ENCODE measurements around the gene SRGAP3.

The SRGAP3 gene

DNA sequence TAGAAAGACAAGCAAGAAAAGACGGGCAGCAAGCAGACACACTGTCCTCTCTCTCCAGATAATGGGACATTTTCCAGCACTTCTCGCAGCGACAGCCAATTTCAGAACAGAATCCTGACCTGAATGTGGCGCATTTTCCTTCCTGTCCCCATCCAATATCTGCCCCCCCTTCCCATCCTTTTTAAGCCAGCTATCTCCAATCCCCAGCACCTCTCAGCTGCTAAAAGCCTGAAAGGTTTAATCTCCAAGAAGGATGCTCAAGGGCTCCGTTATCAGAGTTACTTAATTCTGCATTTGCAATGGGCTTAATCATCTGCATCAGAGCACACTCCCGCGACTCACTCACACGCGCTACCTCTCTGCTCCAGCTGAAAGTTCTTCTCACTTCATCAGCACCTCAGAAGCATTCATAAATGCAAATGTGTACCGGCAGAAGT, 50.5 kb downstream of the SRGAP3 start:
- no peak for DNase-seq

- no peak for DNase-seq
Measured at GRCh38 chr3:9198261-9198660, 51.2 kb downstream of the SRGAP3 start.

DNA sequence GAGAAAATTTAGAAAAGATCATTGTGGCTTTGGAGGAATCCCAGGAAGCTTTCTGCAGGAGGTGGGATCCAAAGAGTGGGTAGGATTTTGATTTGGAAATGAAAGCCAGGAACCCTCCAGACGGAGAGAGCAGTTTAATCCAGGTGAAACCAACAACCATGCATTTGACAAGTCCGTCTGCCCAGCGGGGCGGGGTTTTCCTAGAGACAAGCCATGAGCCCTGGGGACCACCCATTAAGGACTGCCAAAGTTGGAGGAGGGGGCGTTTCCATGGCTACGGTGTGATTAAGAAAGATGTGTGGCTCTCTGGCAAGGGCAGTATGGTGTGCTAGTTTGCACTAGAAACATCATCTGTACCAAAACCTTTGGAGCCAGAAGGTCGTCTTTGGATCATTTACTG, 53.4 kb downstream of the SRGAP3 start:
- no peak for DNase-seq

- no peak for DNase-seq
Measured at GRCh38 chr3:9195390-9195789, 54.1 kb downstream of the SRGAP3 start.

DNA sequence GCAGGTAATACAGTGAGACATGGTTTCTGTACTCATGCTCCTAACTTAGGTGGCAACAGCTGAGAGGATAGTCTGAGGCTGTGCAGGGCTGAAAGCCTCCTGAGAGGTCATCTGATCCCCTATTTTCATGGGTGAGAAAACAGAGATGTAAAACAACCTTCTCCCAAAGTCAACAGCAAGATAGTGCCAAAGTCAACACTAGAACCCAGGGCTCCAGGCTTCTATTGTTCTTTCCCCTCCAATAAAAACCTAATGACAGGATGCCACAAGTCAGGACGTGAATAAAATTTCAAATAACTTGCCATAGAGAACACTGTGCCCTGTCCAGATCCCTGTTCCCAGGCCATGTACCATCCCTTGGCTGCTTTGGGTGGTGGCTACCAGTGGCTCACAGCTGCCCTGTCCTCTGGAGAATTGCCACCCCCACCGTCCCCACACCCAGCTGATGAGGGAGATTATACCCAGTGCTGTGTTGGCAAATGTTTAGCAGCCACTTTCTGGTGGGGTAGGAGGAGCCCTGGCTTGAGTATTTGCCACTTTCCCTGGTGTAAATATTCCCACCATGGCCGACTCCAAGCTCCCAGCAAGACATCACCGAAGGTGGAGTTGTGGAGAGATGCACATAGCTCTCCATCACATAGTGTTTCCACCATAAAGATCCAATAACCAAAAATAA, 54.8 kb downstream of the SRGAP3 start:
- no peak for DNase-seq

- DNase-seq: no peak
Measured at GRCh38 chr3:9193633-9194195, 55.7 kb downstream of the SRGAP3 start.

GRCh38 chr3:9193211-9193610, 56.2 kb downstream of the SRGAP3 start:
- no peak for DNase-seq

- no peak for DNase-seq
Measured at GRCh38 chr3:9192248-9193025, 57.0 kb downstream of the SRGAP3 start.

DNA sequence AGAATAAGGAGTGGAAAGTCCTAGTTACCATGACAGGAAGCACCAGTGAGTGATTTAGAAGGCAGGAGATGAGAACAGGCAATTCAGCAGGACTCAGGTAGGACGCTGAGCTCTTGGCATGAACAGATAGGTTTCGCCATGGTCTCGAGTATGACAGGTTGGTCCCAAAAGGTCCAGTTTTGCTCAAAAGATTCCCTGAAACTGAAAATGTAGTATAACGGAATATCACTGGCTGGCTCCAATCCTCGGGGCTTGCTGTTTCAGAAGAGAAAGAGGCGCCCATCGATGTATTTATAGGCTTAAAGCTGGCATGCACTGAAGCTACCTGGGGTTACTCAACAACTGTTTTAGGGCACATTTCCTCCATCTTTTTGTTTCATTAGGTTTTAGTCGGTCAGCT, 59.2 kb downstream of the SRGAP3 start:
- no peak for DNase-seq

DNA sequence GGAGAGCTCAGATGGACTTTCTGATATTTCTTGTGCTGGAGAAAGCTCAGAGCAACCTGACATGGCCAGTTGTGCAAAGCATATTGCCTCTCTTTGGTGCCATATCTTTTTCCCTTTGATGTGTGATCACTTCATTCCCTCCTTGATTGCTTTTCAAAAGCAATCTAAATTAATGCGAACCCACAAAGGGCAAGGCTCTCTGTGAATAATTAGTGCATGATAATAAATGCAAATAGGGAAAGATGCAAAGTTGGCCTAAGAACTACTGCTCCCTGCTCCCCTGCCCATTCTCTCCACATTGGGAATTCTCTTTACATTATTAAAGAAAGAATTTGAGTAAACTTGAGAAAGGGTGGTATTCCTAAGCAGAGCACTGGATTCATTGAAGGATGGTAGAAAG, 60.9 kb downstream of the SRGAP3 start:
- no peak for DNase-seq

GRCh38 chr3:9185701-9186100, 63.7 kb downstream of the SRGAP3 start:
- no peak for DNase-seq

GRCh38 chr3:9185046-9185445, 64.4 kb downstream of the SRGAP3 start:
- no peak for DNase-seq

DNA sequence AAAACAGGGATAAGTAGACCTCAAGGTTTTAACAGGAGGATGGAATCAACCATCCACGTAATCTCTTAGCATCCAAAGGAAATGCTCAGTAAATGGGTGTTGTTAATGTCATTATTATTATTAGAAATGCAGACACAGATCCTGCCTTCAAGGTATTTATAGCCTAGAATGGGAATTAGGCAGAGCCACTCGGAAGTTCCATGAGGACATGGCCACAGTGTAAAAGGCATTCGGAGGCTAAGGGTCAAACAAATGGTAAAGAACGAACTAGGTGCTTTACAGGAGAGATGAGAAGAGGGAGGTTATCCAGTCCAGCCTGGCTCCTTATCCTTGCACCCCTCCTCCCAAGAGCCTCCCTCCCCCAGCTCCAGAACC, 65.0 kb downstream of the SRGAP3 start:
- DNase-seq: no peak

GRCh38 chr3:9183811-9184460, 65.5 kb downstream of the SRGAP3 start:
- DNase-seq: no peak

DNA sequence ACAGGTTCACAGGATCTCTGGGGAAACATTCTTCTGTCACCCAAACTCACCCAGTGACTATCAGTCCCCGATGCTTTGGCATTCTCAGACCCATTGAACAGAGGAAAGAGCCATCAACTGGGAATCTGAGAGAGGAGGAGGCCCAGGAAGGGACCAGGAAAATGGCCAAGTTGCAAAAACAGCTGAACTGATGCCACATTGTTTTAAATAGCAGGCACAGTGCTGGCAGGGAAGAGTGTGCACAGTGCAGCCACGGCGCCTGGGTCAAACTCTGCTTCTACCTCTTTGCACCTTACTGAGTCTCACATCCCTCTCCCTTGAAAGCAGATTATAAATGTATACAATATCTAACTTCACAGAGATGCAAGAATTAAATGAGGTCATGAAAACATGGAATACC, 66.4 kb downstream of the SRGAP3 start:
- DNase-seq: no peak

DNA sequence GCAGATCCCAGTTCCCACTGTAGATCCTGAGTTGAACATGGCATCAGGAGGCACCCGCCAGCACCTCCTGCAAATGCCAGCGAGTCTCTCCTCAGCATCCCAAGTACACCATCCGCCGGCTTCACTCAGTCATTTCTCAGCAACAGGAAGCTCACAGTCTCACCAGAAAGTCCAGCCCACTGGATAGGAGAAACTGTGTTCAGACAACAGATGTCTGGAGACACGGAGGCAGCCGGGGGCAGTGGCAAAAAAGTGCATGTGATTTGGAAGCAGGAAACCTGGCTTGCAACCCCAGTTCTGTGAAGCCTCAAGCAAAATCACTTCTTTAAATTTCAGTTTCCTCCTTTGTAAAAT, 68.7 kb downstream of the SRGAP3 start:
- no peak for DNase-seq

- DNase-seq: no peak
Measured at GRCh38 chr3:9179826-9180763, 69.4 kb downstream of the SRGAP3 start.

DNA sequence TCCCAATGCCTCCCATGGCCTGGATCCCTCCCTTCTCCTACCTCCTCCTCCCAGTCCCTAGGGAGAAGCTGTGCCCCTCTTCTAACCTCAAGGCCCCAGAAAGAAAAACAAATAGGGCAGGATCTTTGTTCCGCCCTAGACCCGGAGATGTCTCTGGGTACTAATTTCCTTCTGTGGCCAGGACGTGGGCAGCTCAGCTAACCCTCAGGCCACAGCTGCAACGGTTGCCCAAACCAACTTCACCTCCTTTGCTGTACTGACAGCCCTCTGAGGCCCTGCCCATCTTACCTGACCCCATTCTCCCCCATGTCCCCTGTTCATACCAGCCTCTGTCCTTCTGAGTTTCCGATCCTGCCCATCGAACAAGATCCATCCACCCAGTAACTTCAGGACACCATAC, 70.7 kb downstream of the SRGAP3 start:
- no peak for DNase-seq

GRCh38 chr3:9175421-9175820, 74.0 kb downstream of the SRGAP3 start:
- no peak for DNase-seq

GRCh38 chr3:9173445-9173844, 76.0 kb downstream of the SRGAP3 start:
- DNase-seq: no peak

GRCh38 chr3:9172851-9173321, 76.6 kb downstream of the SRGAP3 start:
- no peak for DNase-seq

DNA sequence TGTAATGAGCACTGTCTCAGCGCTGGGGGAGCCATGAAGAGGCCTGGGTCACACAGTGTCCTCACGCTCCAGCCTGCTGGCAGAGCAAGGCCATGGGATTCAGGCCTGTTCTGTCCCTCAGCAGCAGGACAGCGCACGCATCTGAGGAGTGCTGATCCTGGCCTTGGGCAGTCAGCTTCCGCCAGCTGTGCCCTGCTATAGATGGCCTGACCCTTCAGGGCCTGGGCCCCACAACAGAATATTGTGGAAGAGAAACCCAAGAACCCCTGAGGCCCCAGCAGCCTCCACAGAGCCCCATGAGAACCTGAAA, 78.6 kb downstream of the SRGAP3 start:
- DNase-seq: no peak

Data from activated gamma-delta T cell (primary cell).